Measurements from ENCODE around the gene LRIT3. TPM values are rescaled to one million over a fixed set of nuclear protein-coding genes. Genes with fewer than 3 reads are reported as not detected.

Gene LRIT3
- total RNA-seq, 1 experiment from 2014 or later, result 0.26 TPM

DNA sequence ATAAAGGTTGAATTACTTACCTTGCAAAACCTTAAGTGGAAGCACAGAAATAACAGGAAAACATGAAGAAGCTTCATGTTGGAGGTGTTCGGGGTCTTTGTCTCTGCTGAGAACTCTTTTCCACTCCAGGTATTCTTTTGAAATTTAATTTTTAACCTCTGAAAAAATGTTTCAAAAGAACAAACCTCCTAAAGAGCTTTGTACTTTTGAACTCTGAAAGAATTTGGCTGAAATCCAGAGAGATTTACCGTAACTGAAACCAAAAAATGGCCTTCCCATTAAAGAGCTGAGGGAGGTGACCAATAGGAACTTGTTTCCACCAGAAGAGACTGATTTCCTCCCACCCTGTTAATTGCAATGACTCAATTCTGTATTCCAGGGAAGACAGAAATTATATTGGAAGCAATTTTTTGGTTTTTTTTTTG, 46.0 kb upstream of the LRIT3 start, which contains the start of gene CFI:
TSS of gene CFI (minus strand) at position 105 of the 425 bp plus-strand sequence. CDS start at position 77, 28 bp downstream.
- intact Hi-C loops (cut with micrococcal nuclease; ENCODE audit: unreplicated experiment), result loop anchor here (5.0 kb wide), 1 partner anchor 230 kb away; no protein-coding TSS in a partner anchor
- no peaks in the 10 kb centered on the region for H3K9me3 ChIP-seq (ENCODE audit: low read depth, low read length, poor library complexity, severe bottlenecking)
- no peaks in the 10 kb centered on the region for H3K36me3 ChIP-seq (ENCODE audit: insufficient read depth, low read length, poor library complexity, severe bottlenecking)
- TF ChIP-seq, protein P1, sequence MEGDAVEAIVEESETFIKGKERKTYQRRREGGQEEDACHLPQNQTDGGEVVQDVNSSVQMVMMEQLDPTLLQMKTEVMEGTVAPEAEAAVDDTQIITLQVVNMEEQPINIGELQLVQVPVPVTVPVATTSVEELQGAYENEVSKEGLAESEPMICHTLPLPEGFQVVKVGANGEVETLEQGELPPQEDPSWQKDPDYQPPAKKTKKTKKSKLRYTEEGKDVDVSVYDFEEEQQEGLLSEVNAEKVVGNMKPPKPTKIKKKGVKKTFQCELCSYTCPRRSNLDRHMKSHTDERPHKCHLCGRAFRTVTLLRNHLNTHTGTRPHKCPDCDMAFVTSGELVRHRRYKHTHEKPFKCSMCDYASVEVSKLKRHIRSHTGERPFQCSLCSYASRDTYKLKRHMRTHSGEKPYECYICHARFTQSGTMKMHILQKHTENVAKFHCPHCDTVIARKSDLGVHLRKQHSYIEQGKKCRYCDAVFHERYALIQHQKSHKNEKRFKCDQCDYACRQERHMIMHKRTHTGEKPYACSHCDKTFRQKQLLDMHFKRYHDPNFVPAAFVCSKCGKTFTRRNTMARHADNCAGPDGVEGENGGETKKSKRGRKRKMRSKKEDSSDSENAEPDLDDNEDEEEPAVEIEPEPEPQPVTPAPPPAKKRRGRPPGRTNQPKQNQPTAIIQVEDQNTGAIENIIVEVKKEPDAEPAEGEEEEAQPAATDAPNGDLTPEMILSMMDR (conservative IDR thresholded peaks at IDR 0.05; ENCODE audit: low read depth, low read length), result no peak
- TF ChIP-seq EZH2 (IDR thresholded peaks at IDR 0.05; ENCODE audit: borderline replicate concordance, low read depth, low read length, poor library complexity, severe bottlenecking), result no peak
- no peak within 1 kb of the TSS for H3K27ac ChIP-seq (ENCODE audit: low read depth, low read length, poor library complexity, severe bottlenecking)
- POLR2A ChIA-PET (ENCODE audit: low non-redundant PET), result interaction anchor here (1.2 kb wide), 1 partner anchor 13 kb away, joined by 4 read pairs; no protein-coding TSS in a partner anchor
- peak; percentile 76 for DNase-seq (ENCODE audit: low spot score)
- no TSS peak for BruUV-seq (replicated peaks)
- peaks cover 3% of the 10 kb centered on the region for H3K4me1 ChIP-seq (ENCODE audit: insufficient read depth, low read length, poor library complexity, severe bottlenecking)
- H3K27me3 ChIP-seq (replicated peaks; ENCODE audit: insufficient read depth, low read depth, low read length, poor library complexity), result no peaks in the 10 kb centered on the region
- no peak within 1 kb of the TSS for H3K4me3 ChIP-seq (ENCODE audit: low read depth, low read length, poor library complexity, severe bottlenecking)
- CTCF ChIA-PET, result interaction anchor here (1.1 kb wide), 1 partner anchor 374 kb away, joined by 3 read pairs; no protein-coding TSS in a partner anchor

DNA sequence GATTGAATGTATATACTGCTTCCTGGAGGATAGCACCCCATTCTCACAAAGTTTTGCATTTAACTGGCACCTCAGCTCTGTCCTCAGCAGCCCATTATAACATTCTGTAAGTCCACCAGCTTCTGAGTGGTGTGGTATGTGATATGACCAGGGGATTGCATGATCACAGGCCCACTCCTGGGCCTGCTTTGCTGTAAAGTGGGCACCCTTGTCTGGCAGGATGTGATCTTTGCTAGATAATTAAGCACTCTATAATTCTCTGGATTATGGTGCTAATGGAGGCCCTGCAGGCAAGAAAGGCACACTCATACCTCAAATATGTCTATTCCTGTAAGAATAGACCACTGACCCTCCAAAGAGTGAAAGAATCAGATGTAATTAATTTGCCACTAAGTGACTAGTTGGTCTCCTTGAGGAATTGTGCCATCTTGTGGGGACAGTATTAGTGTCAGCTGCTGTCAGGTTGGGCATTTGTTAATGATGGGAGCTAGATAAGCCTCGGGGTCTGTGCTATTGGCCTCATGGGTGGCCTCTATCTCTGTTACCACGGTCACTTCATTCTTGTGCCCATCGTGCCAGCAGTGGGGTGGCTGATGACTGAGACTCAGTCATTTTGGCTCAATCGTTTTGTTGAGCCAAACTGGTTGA, 43.9 kb upstream of the LRIT3 start:
- Histone ChIP-seq H3K27ac (ENCODE audit: low read depth, low read length, poor library complexity, severe bottlenecking) (no peak overlapping the region), H3K36me3 (ENCODE audit: insufficient read depth, low read length, poor library complexity, severe bottlenecking) (no peaks in the 10 kb centered on the region), H3K4me3 (ENCODE audit: low read depth, low read length, poor library complexity, severe bottlenecking) (no peak overlapping the region), H3K27me3 (replicated peaks; ENCODE audit: insufficient read depth, low read depth, low read length, poor library complexity) (no peaks in the 10 kb centered on the region), H3K4me1 (ENCODE audit: insufficient read depth, low read length, poor library complexity, severe bottlenecking) (peaks cover 3% of the 10 kb centered on the region), H3K9me3 (ENCODE audit: low read depth, low read length, poor library complexity, severe bottlenecking) (no peaks in the 10 kb centered on the region)
- intact Hi-C loops (cut with micrococcal nuclease; ENCODE audit: unreplicated experiment), result loop anchor here (2.0 to 5.0 kb wide), 3 partner anchors 101 to 381 kb away; partner anchors contain the start of gene CASP6
- BruUV-seq (replicated peaks), result no TSS peak
- CTCF ChIA-PET, result interaction anchor here (0.6 to 1.7 kb wide), 9 partner anchors 11 to 395 kb away, joined by 3 to 12 read pairs (median 5); partner anchors contain the start of genes CASP6, GAR1 and SEC24B
- TF ChIP-seq, protein P1 (conservative IDR thresholded peaks at IDR 0.05; ENCODE audit: low read depth, low read length), result peak; percentile 74
- no peak for TF ChIP-seq EZH2 (IDR thresholded peaks at IDR 0.05; ENCODE audit: borderline replicate concordance, low read depth, low read length, poor library complexity, severe bottlenecking)
- DNase-seq (ENCODE audit: low spot score), result peak; percentile 83
- POLR2A ChIA-PET (ENCODE audit: low non-redundant PET), result no interaction called here

DNA sequence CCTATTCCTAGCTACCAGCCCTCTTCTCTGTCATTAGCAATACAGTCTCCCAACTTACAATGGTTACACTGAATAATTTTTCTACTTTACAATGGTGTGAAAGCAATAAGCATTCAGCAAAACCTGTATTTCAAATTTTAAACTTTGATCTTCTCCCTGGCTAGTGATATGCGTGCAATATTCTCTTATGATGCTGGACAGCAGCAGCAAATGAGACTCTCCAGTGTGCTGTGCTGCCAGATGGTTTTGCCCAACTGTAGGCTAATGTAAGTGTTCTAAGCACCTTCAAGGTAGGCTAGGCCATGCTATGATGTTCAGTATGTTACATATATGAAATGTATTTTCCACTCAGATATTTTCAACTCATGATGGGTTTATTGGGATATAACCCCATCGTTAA, 38.3 kb upstream of the LRIT3 start:
- H3K4me3 ChIP-seq (ENCODE audit: low read depth, low read length, poor library complexity, severe bottlenecking), result no peak overlapping the region
- TF ChIP-seq, protein P1 (conservative IDR thresholded peaks at IDR 0.05; ENCODE audit: low read depth, low read length), result no peak
- no peak for TF ChIP-seq EZH2 (IDR thresholded peaks at IDR 0.05; ENCODE audit: borderline replicate concordance, low read depth, low read length, poor library complexity, severe bottlenecking)
- no peaks in the 10 kb centered on the region for H3K36me3 ChIP-seq (ENCODE audit: insufficient read depth, low read length, poor library complexity, severe bottlenecking)
- intact Hi-C loops (cut with micrococcal nuclease; ENCODE audit: unreplicated experiment), result no loop called here
- no peaks in the 10 kb centered on the region for H3K9me3 ChIP-seq (ENCODE audit: low read depth, low read length, poor library complexity, severe bottlenecking)
- no peaks in the 10 kb centered on the region for H3K27me3 ChIP-seq (replicated peaks; ENCODE audit: insufficient read depth, low read depth, low read length, poor library complexity)
- DNase-seq (ENCODE audit: low spot score), result no peak
- BruUV-seq (replicated peaks), result no TSS peak
- H3K27ac ChIP-seq (ENCODE audit: low read depth, low read length, poor library complexity, severe bottlenecking), result no peak overlapping the region
- no peaks in the 10 kb centered on the region for H3K4me1 ChIP-seq (ENCODE audit: insufficient read depth, low read length, poor library complexity, severe bottlenecking)
- CTCF ChIA-PET, result no interaction called here
- POLR2A ChIA-PET (ENCODE audit: low non-redundant PET), result no interaction called here
